Stimulated activated naive CD8-positive, alpha-beta T cell treated with anti-CD3 and anti-CD28 coated beads, Interleukin-15, Interleukin-2, amounts not matched to agents 100 ng/mL and 50 ng/mL, for 24 hours (primary cell): ENCODE measurements around the gene CHSY1.

Experiments used
- H3K27ac Mint-ChIP-seq: one replicate; pipeline ENCODE4 v1.8.0; 2021; ENCODE audit warnings: mild to moderate bottlenecking, mixed read lengths
- H3K27me3 Mint-ChIP-seq: one replicate; pipeline ENCODE4 v1.8.0; 2021; ENCODE audit warnings: mixed read lengths
- H3K36me3 Mint-ChIP-seq: one replicate; pipeline ENCODE4 v1.8.0; 2021; ENCODE audit warnings: low read depth, mixed read lengths
- H3K4me1 Mint-ChIP-seq: one replicate; pipeline ENCODE4 v1.8.0; 2021; ENCODE audit warnings: low read depth, mixed read lengths
- H3K4me3 Mint-ChIP-seq: one replicate; pipeline ENCODE4 v1.8.0; 2021; ENCODE audit warnings: mild to moderate bottlenecking, mixed read lengths
- H3K9me3 Mint-ChIP-seq: one replicate; pipeline ENCODE4 v1.8.0; 2021; ENCODE audit warnings: mixed read lengths

CHSY1 gene

DNA sequence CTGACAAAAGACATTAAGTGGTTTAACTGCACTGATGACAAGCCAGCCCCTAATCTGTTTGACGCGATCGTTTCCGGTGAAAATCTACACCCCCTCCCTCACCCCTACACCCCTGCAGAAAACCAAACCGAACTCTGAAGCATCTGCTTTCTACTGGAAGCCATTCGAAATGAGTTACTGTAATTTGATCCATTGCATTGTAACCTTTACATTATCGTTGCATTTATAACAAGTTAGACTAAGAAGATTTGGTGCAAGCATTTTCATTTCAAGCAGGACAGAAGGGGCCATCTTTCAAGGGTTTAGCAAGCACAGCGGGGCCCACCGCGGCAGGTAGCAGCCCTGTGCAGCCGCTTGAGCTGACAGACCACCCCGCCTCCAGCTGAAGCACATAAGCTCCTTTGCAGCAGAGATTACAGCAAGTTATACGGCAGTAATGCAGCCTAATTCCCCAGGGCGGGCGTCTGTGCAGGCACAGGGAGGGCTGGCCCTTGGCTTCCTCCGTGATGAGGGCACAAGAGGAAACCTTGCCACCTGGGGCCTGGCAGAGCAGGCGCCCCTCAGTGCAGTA is 79.3 kb downstream of the CHSY1 start:
- Mint-ChIP-seq H3K27ac (no peak overlapping the region), H3K9me3 (no peaks in the 10 kb centered on the region), H3K27me3 (no peaks in the 10 kb centered on the region), H3K4me1 (peaks cover 52% of the 10 kb centered on the region), H3K36me3 (peaks cover 35% of the 10 kb centered on the region), H3K4me3 (no peak overlapping the region)

DNA sequence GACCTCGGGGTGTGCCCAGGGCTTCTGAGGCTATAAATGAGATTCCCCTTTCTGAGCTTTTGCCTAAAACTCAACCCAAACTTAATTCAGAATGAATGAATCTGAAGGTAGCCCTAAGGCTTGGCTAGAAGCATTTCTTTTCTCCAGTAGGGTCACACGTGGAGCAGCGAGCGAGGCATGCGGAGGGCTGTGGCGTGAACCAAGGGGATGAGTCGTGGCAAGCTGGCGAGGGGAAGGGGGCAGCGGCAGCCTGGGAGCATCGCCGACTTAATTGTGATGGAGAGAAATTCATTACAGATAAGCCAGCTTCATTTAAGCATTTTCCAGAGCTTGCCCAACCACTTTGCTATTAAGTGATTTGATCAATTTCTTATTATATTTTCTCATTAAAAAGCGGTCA is 79.9 kb downstream of the CHSY1 start:
- Mint-ChIP-seq H3K4me1 (peaks cover 56% of the 10 kb centered on the region), H3K36me3 (peaks cover 34% of the 10 kb centered on the region), H3K4me3 (no peak overlapping the region), H3K27ac (no peak overlapping the region), H3K9me3 (peaks cover 4% of the 10 kb centered on the region), H3K27me3 (no peaks in the 10 kb centered on the region)

DNA sequence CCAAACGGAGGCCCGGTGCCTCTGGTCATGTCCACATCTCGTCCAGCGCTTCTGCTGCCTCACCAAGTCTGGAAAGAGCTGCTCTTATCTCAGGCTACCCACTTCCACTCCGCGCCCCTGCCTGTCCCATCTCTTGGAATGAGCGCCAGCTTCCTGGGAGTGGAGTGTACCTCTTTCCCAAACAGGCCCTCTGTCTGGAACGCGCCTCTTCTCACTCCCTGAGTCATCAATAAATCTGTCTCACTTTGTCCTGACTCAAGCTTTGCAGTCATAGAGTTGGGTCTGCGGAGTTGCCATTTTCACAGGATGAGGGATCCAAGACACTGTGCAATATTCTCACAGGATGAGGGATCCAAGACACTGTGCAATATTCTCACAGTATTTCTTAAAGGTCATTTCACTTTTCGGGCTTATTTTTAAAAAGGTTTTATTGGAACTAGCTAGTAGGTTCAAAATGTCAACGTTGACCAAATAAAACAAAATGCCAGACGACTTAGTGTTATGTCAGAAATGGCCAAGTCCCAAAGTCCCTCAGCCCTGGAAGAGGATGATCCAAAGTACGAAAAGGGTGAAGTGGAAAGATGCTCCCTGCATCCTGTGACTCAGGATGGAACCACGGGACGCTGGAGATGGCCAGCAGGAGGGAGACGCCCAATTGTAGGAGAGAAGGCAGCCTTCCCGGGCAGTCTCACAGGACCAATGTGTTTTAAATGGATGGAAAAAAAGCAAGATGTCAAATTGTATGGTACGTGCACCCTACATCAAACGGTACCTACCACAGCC is 81.1 kb downstream of the CHSY1 start:
- Mint-ChIP-seq H3K36me3 (peaks cover 33% of the 10 kb centered on the region), H3K4me3 (no peak overlapping the region), H3K9me3 (peaks cover 12% of the 10 kb centered on the region), H3K27ac (no peak overlapping the region), H3K27me3 (no peaks in the 10 kb centered on the region), H3K4me1 (peaks cover 47% of the 10 kb centered on the region)

DNA sequence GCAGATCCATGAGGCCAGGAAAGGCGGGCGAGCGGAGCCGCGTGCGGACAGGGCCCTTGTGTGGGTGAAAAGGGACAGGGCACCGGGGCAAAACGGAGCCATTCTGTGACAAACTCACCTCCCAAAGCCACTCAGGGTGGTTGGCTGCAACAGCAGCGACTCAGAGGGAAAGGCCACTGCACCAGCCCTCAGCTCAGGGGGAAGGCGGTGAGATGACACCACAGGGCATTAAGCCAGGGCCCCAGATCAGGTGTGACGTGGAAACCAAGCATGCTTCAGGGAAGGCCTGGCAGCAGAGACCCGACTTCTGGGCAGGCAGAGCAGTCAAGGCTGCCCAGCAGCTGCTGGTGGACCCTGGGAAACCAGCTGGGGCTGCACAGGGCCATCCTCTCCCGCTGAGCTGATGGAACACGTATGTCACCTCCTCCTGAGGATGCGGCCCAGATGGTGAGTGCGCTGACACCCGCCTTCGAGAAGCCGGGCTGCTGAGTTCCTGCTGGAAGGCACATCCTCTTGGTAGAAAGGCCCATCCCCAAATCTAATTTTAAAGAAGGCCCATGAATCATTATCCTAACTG is 82.3 kb downstream of the CHSY1 start:
- Mint-ChIP-seq H3K27me3 (no peaks in the 10 kb centered on the region), H3K4me1 (peaks cover 41% of the 10 kb centered on the region), H3K4me3 (no peak overlapping the region), H3K36me3 (peaks cover 27% of the 10 kb centered on the region), H3K9me3 (peaks cover 12% of the 10 kb centered on the region), H3K27ac (no peak overlapping the region)

GRCh38 chr15:101168898-101169494 is 82.9 kb downstream of the CHSY1 start:
- Mint-ChIP-seq H3K9me3 (peaks cover 17% of the 10 kb centered on the region), H3K27ac (peak overlapping the region; percentile 63), H3K36me3 (peaks cover 21% of the 10 kb centered on the region), H3K27me3 (no peaks in the 10 kb centered on the region), H3K4me3 (peak overlapping the region; percentile 20), H3K4me1 (peaks cover 41% of the 10 kb centered on the region)

DNA sequence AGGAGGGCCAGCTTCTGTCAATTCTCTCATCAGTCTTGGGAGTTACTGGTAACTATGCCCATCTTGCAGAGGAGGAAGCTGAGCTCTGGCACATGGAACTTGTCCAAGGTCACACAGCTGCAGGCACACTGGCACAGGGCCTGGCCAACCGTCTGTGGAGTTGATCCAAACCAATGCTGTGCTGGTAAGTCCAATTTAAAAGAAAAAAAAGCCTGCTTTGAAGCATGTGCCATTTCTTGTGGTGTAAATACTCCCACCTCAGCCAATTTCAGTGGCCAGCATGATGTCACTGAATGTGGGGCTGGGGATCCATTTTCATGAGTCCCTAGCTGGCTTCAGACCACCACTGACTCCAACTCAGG is 83.4 kb downstream of the CHSY1 start:
- H3K9me3 Mint-ChIP-seq = peaks cover 20% of the 10 kb centered on the region
- H3K27me3 Mint-ChIP-seq = no peaks in the 10 kb centered on the region
- H3K27ac Mint-ChIP-seq = peak overlapping the region; percentile 88
- peaks cover 41% of the 10 kb centered on the region for H3K4me1 Mint-ChIP-seq
- H3K36me3 Mint-ChIP-seq = peaks cover 19% of the 10 kb centered on the region
- peak overlapping the region; percentile 63 for H3K4me3 Mint-ChIP-seq

DNA sequence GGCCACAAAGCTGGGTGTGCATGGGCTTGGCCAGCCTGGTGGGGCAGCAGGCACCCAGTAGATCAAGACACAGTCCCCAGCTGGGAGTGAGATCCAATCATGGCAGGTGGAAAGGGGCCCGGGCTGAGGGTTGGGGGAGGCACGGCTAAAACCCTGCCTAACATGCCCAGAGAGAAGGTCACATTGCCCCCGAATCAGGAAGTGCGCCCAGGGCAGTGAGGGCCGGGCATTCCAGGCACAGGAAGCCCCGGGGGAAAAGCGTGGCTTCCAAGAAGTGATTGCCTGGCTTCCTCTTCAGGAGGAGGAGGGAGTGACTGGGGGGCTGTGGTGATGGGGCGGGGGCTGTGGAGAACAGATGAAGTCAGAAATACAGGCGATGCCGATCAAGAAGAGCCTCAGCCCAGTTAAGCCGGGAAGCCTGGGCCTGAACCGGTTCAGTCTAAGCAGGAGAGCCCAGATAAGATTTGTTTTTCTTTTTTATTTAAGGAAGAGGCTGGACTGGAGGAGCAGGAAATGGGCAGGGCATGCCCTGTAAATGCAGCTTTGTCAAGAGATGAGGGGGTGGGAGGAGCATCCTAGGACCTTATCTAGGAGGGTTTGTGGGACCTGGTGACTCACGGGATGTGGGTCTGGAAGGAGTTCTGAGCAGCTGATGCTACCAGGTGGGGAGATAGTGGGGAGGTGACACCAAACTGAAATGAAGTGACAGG is 83.9 kb downstream of the CHSY1 start:
- Mint-ChIP-seq H3K4me3 (peak overlapping the region; percentile 63), H3K27me3 (no peaks in the 10 kb centered on the region), H3K36me3 (peaks cover 19% of the 10 kb centered on the region), H3K27ac (peak overlapping the region; percentile 88), H3K9me3 (peaks cover 22% of the 10 kb centered on the region), H3K4me1 (peaks cover 41% of the 10 kb centered on the region)

DNA sequence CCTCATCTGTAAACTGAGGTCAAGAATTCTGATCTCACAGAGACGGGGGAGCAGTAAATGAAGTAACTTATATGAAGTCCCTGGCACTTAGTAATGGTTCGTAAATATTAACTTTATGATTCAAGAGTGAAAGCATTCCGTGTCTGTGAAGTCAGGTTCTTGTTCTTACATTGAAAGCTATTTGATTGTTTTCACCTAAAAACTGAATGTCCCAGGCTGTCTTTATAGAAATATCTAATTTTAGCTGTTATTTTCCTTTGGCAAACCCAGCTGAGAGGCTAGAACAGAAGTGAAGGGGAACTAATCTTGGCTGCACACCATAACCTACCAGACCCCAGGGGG is 84.5 kb downstream of the CHSY1 start:
- Mint-ChIP-seq H3K27ac (peak overlapping the region; percentile 88), H3K4me3 (peak overlapping the region; percentile 63), H3K27me3 (no peaks in the 10 kb centered on the region), H3K36me3 (peaks cover 19% of the 10 kb centered on the region), H3K9me3 (peaks cover 22% of the 10 kb centered on the region), H3K4me1 (peaks cover 37% of the 10 kb centered on the region)

GRCh38 chr15:101165905-101166471 is 85.9 kb downstream of the CHSY1 start:
- Mint-ChIP-seq H3K27me3 (no peaks in the 10 kb centered on the region), H3K4me1 (peaks cover 49% of the 10 kb centered on the region), H3K36me3 (peaks cover 19% of the 10 kb centered on the region), H3K9me3 (peaks cover 22% of the 10 kb centered on the region), H3K4me3 (no peak overlapping the region), H3K27ac (no peak overlapping the region)

DNA sequence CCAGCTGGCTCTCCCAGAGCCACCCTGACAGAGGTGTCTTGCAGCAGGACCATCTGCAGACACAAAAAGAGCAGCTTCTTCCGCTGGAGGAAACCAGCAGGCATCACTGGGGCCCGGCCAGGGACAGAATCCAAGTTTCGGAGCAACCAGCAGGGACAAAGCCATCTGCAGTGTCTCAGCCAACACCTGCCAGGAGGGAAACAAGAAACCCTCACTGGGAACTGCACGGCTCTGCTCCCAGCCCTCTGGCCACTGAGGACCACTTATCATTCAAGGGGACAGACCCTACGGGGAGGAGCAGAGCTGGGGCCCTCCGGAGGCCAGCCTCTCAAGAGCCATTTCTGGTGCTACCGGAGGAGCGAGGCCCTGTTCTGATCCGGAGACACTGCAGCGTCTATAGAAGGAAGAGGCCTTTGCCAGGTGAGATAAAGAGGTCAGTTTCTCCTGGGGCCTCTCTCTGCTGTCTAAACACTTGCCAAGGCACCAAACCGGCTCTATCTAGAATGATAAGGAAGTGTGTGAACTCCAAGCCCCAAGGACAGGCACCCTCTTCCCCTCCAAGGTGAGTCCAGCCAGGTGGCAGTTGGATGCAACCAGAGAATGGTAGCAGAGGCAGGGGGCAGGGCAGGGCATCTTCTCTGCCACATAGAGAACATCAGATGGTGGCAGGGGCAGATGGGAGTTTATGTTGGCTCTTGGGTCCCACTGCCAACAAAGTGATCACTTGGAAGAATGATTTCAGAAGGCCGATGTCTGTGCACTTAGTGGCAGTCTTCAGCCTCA is 89.0 kb downstream of the CHSY1 start:
- H3K27me3 Mint-ChIP-seq = no peaks in the 10 kb centered on the region
- H3K4me1 Mint-ChIP-seq = peaks cover 55% of the 10 kb centered on the region
- H3K27ac Mint-ChIP-seq = no peak overlapping the region
- H3K9me3 Mint-ChIP-seq = peaks cover 22% of the 10 kb centered on the region
- H3K4me3 Mint-ChIP-seq = no peak overlapping the region
- H3K36me3 Mint-ChIP-seq = peaks cover 19% of the 10 kb centered on the region

GRCh38 chr15:101161656-101162055 is 90.2 kb downstream of the CHSY1 start:
- Mint-ChIP-seq H3K27me3 (no peaks in the 10 kb centered on the region), H3K27ac (peak overlapping the region; percentile 28), H3K9me3 (peaks cover 15% of the 10 kb centered on the region), H3K4me3 (no peak overlapping the region), H3K36me3 (peaks cover 12% of the 10 kb centered on the region), H3K4me1 (peaks cover 43% of the 10 kb centered on the region)

- peak overlapping the region; percentile 90 for H3K27ac Mint-ChIP-seq
- H3K4me1 Mint-ChIP-seq = peaks cover 47% of the 10 kb centered on the region
- peak overlapping the region; percentile 66 for H3K4me3 Mint-ChIP-seq
- no peaks in the 10 kb centered on the region for H3K27me3 Mint-ChIP-seq
- peaks cover 10% of the 10 kb centered on the region for H3K9me3 Mint-ChIP-seq
- peaks cover 3% of the 10 kb centered on the region for H3K36me3 Mint-ChIP-seq
Measured at GRCh38 chr15:101159936-101160815, 91.7 kb downstream of the CHSY1 start.
